Measurements from ENCODE around the gene DLGAP1. TPM values are rescaled to one million over a fixed set of nuclear protein-coding genes. Genes with fewer than 3 reads are reported as not detected.

Gene DLGAP1
- total RNA-seq, 1 experiment from 2014 or later = 23.2 TPM

DNA sequence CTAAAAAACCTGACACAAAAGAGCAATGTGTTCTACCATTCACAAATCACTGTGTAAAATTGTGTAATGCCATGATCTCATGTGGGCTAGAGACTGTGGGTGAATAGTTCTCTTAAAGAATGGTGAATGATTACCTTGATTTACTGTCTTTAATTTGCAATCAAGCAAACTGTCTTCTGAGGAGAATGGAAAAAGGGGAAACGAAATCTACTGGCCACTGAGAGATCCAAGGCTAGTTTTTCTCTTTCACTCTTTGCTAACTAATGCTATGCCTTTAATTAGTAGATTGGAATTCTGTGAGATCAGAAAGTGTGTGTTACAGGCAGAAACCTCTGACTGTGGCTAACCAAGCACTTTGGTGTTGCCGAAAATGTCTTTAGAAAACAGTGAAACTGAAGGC lies 582.5 kb downstream of the DLGAP1 start:
- Histone ChIP-seq H3K4ac (ENCODE audit: low read depth, low read length) (no peak overlapping the region), H3K56ac (ENCODE audit: insufficient read length, low read depth, low read length) (no peak overlapping the region), H3K27me3 (ENCODE audit: insufficient read depth, low read length) (no peaks in the 10 kb centered on the region), H4K20me1 (ENCODE audit: control insufficient read depth, insufficient read depth, insufficient read length) (no peaks in the 10 kb centered on the region), H2BK5ac (ENCODE audit: insufficient read length, low read length) (no peak overlapping the region), H3K79me1 (ENCODE audit: insufficient read depth, low read depth, low read length, poor library complexity, severe bottlenecking) (no peaks in the 10 kb centered on the region), H3K9ac (ENCODE audit: extremely low read depth, insufficient read length, low read length) (no peak overlapping the region), H3K23ac (ENCODE audit: insufficient read length, low read depth, low read length) (no peak overlapping the region), H3K14ac (ENCODE audit: insufficient read depth, low read length) (no peak overlapping the region), H2BK15ac (ENCODE audit: low read depth, low read length) (no peak overlapping the region), H4K8ac (replicated peaks; ENCODE audit: insufficient read length, low read depth, low read length) (no peak overlapping the region), H3K4me2 (ENCODE audit: insufficient read depth, insufficient read length, low read length) (no peak overlapping the region), H3K18ac (ENCODE audit: insufficient read length, low read depth, low read length) (no peak overlapping the region), H3K9me3 (ENCODE audit: control insufficient read depth, low read depth, low read length) (no peaks in the 10 kb centered on the region), H4K91ac (ENCODE audit: insufficient read length, low read depth, low read length) (no peak overlapping the region), H3K79me2 (ENCODE audit: insufficient read depth, low read length) (no peaks in the 10 kb centered on the region), H3K27ac (ENCODE audit: insufficient read length, low read depth, low read length) (no peak overlapping the region), H2BK20ac (ENCODE audit: low read depth, low read length, poor library complexity, severe bottlenecking) (no peak overlapping the region), H3K23me2 (ENCODE audit: insufficient read length, low read depth, low read length, poor library complexity, severe bottlenecking) (no peaks in the 10 kb centered on the region), H4K5ac (ENCODE audit: insufficient read length, low read depth, low read length) (no peak overlapping the region), H3T11ph (ENCODE audit: low read length) (no peak overlapping the region), H2BK120ac (ENCODE audit: low read depth, low read length, poor library complexity, severe bottlenecking) (no peak overlapping the region), H2BK12ac (ENCODE audit: insufficient read length, low read depth, low read length) (no peak overlapping the region), H2AK5ac (ENCODE audit: insufficient read length, low read length) (no peak overlapping the region), H2AFZ (ENCODE audit: low read length) (no peak overlapping the region), H3K4me1 (ENCODE audit: insufficient read depth, low read length) (no peaks in the 10 kb centered on the region)
- Mint-ChIP-seq H3K27me3 (ENCODE audit: low read depth) (no peaks in the 10 kb centered on the region), H3K4me3 (no peak overlapping the region), H3K4me1 (peaks cover 22 to 37% of the 10 kb centered on the region in 2 experiments), H3K27ac (no peak overlapping the region), H3K9me3 (no peaks in the 10 kb centered on the region), H3K36me3 (ENCODE audit: insufficient read depth in 1 of 3, low read depth in 3 of 3) (no peaks in the 10 kb centered on the region)
- no peak for DNase-seq
- TF ChIP-seq, protein P1, sequence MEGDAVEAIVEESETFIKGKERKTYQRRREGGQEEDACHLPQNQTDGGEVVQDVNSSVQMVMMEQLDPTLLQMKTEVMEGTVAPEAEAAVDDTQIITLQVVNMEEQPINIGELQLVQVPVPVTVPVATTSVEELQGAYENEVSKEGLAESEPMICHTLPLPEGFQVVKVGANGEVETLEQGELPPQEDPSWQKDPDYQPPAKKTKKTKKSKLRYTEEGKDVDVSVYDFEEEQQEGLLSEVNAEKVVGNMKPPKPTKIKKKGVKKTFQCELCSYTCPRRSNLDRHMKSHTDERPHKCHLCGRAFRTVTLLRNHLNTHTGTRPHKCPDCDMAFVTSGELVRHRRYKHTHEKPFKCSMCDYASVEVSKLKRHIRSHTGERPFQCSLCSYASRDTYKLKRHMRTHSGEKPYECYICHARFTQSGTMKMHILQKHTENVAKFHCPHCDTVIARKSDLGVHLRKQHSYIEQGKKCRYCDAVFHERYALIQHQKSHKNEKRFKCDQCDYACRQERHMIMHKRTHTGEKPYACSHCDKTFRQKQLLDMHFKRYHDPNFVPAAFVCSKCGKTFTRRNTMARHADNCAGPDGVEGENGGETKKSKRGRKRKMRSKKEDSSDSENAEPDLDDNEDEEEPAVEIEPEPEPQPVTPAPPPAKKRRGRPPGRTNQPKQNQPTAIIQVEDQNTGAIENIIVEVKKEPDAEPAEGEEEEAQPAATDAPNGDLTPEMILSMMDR (conservative IDR thresholded peaks at IDR 0.05) = no peak
- no CpG with 5 or more reads among the region's 2 CpGs for WGBS (ENCODE audit: extremely low coverage, insufficient read length, low lambda C conversion rate)
